Suprapubic skin (tissue), 3 donors: ENCODE results near the gene STX4.

Source experiments
- CTCF ChIP-seq, 2 donors: fragments of 200-600 bp in 1 of 2; fragments of 450-650 bp in 1 of 2; sonication (generic) in 1 of 2; IDR thresholded peaks; one replicate each; pipeline ENCODE4 v1.5.1; 2016 to 2019; ENCODE audit warnings: antibody characterized with exemption in 2 of 2, mild to moderate bottlenecking in 1 of 2, moderate library complexity in 1 of 2
- POLR2A ChIP-seq, 2 donors: fragments of 450-650 bp; IDR thresholded peaks; one replicate each; pipeline ENCODE4 v1.6.1; 2017; ENCODE audit warnings: antibody characterized with exemption in 2 of 2, mild to moderate bottlenecking in 2 of 2, moderate library complexity in 2 of 2

GRCh38 chr16:31033709-31034492, 543 bp downstream of the STX4 start:
- TF ChIP-seq CTCF (IDR thresholded peaks at IDR 0.05), result no peak
- TF ChIP-seq POLR2A (IDR thresholded peaks at IDR 0.05), result peak in 1 of 2 donors; percentile 18
